Activated CD4-positive, alpha-beta memory T cell treated with anti-CD3 and anti-CD28 coated beads for 36 hours (primary cell): Measurements from ENCODE around the gene TMEM221. TPM values are rescaled to one million over a fixed set of nuclear protein-coding genes. Genes with fewer than 3 reads are reported as not detected.

Experiments
- CTCF ChIA-PET: fragments of 350-600 bp; sonication (Branson Sonifier 250); formaldehyde crosslinking; loops from one replicate; lab custom pipeline; 2021; ENCODE audit warnings: antibody characterized with exemption, inconsistent platforms; lab: Charles Lee
- POLR2A ChIA-PET: fragments of 350-600 bp; sonication (Branson Sonifier 250); formaldehyde crosslinking; loops from one replicate; lab custom pipeline; 2021; ENCODE audit warnings: antibody characterized with exemption; lab: Charles Lee
- DNase-seq: peaks from one replicate; pipeline ENCODE4 v3.0.0-alpha.2; 2020
- H3K27ac Mint-ChIP-seq: one replicate; pipeline ENCODE4 v1.8.0; 2021; ENCODE audit warnings: mixed read lengths
- H3K27me3 Mint-ChIP-seq: one replicate; pipeline ENCODE4 v1.8.0; 2021; ENCODE audit warnings: mixed read lengths
- H3K36me3 Mint-ChIP-seq: one replicate; pipeline ENCODE4 v1.8.0; 2021; ENCODE audit warnings: mixed read lengths
- H3K4me1 Mint-ChIP-seq: one replicate; pipeline ENCODE4 v1.8.0; 2021; ENCODE audit warnings: low read depth, mixed read lengths
- H3K4me3 Mint-ChIP-seq: one replicate; pipeline ENCODE4 v1.8.0; 2021; ENCODE audit warnings: mild to moderate bottlenecking, mixed read lengths
- H3K9me3 Mint-ChIP-seq: one replicate; pipeline ENCODE4 v1.8.0; 2021; ENCODE audit warnings: mixed read lengths
- intact Hi-C: fragments of 100-400 bp; cut with micrococcal nuclease; formaldehyde crosslinking; loops from one replicate; pipeline ENCODE4 v1.15.1; 2023
- total RNA-seq, 2 experiments: library from RNA; stranded (reverse); gene quantifications; one replicate each; pipeline ENCODE4 v1.2.3, GENCODE V29; 2021

The TMEM221 gene
- not detected for total RNA-seq

DNA sequence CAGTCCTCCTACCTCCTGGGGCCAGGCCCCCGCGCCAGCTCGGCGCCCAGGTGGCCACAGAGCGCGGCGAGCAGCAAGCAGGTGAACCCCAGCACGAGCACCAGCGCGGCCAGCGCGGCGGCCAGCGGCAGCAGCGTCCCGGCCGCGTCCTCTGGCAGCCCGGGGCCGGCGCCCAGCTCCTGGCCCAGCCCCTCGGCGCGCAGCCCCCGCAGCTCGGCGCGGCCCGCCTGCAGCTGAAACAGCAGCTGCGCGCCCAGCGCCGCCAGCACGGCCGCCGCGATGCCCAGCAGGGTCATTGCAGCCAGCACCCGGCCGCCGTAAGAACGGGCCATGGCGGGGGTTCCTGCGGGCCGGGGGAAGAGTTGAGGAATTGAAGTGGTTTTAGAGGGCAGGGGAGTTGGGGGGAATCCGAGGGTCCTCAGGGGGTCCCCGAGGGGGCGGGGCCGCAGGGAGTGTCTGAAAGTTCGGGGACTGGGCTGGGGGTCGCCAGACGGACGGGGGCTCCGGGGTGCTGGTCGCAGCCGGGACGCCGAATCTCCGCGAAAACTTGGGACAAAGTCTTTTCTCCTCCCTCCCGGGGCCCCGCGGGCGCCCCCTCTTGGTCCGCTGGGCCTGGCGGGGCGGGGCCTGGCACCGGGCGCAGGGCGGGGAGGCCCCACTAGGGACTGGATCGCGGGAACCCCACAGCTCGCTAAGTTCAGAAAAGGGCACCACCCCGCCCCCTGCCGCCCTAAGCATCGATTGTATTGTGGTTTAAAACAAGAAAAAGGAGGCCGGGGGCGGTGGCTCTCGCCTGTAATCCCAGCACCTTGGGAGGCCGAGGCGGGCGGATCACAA is at the start of gene TMEM221:
Gene TMEM221 (minus strand): TSS at position 538 of the 837 bp plus-strand sequence. CDS start 206 bp downstream, at position 332.
- Mint-ChIP-seq H3K9me3 (no peaks in the 10 kb centered on the region), H3K4me1 (peaks cover 13% of the 10 kb centered on the region), H3K4me3 (no peak within 1 kb of the TSS), H3K36me3 (no peaks in the 10 kb centered on the region), H3K27ac (no peak within 1 kb of the TSS), H3K27me3 (peaks cover 12% of the 10 kb centered on the region)
- intact Hi-C loops = no loop called here
- POLR2A ChIA-PET = interaction anchor here (1.0 kb wide), 1 partner anchor 43 kb away, joined by 3 read pairs; the partner anchor contains the start of gene BST2
- DNase-seq = peak; percentile 76
- CTCF ChIA-PET = interaction anchor here (0.6 to 2.0 kb wide), 9 partner anchors 13 to 131 kb away, joined by 3 to 6 read pairs (median 3); no protein-coding TSS in a partner anchor

DNA sequence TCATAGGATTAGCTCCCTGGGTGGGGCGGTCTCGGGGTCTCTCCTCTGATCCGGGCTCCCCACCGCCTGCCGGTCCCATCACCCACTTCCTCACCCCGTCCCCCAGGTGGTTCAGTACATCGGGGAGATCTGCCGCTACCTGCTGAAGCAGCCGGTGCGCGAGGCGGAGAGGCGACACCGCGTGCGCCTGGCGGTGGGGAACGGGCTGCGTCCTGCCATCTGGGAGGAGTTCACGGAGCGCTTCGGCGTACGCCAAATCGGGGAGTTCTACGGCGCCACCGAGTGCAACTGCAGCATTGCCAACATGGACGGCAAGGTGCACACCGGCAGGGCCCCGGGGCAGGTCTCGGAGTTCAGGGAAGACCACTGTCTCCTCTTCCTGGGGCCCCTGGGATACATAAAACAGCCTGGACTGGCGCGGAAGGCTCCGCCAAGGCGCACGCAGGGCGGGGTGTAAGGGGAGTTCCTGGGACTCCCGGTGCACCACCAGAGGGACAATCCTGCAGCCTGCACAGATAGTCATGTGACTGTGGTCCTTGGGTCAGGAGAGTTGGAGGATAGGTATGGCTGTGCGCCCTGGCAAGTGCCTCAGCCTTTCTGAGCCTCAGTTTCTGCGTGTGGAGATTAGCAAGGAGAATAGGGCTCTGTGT is 48.8 kb upstream of the TMEM221 start:
- Mint-ChIP-seq H3K27me3 (no peaks in the 10 kb centered on the region), H3K9me3 (no peaks in the 10 kb centered on the region), H3K4me1 (peaks cover 15% of the 10 kb centered on the region), H3K27ac (no peak overlapping the region), H3K4me3 (no peak overlapping the region), H3K36me3 (no peaks in the 10 kb centered on the region)
- ChIA-PET CTCF (interaction anchor here (0.9 to 3.5 kb wide), 18 partner anchors 8 to 207 kb away, joined by 3 to 56 read pairs (median 10); partner anchors contain the start of genes MVB12A, PGLS and SLC27A1), POLR2A (interaction anchor here (0.6 kb wide), 1 partner anchor 275 kb away, joined by 3 read pairs; no protein-coding TSS in a partner anchor)
- intact Hi-C loops = loop anchor here (2.0 kb wide), 1 partner anchor 78 kb away; no protein-coding TSS in a partner anchor
- DNase-seq = no peak

DNA sequence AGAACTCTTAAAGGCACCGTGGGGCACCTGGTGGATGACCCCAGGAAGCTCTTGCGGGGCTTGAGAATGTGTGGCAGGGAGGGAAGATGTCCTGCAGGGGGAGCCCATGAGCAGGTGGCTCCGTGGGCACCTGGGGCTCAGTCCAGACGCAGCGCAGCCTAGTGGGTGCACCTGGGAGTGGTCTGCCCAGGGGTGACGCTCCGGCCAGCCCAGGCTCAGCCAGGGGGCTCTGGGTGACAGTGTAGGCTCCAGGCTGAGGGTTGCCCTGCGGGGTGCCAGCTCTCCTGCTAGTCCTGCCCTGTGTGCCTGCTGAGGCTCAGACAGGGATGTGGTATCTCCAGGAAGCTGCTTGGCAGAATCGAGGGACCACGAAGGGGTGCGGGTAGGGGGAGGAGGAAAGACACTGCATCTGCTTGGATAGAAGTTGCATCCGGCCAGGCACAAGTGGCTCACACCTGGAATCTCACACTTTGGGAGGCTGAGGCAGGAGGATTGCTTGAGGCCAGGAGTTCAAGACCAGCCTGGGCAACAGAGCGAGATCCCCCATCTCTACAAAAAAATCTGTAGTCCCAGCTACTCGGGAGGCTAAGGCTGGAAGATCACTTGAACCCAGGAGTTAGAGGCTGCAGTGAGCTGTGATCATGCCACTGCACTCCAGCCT is 48.0 kb upstream of the TMEM221 start:
- intact Hi-C loops = loop anchor here (1.0 to 2.0 kb wide), 3 partner anchors 26 to 359 kb away; partner anchors contain the start of gene SLC27A1
- Mint-ChIP-seq H3K4me3 (no peak overlapping the region), H3K4me1 (peaks cover 15% of the 10 kb centered on the region), H3K27me3 (no peaks in the 10 kb centered on the region), H3K9me3 (no peaks in the 10 kb centered on the region), H3K36me3 (no peaks in the 10 kb centered on the region), H3K27ac (no peak overlapping the region)
- POLR2A ChIA-PET = interaction anchor here (0.6 to 0.7 kb wide), 2 partner anchors 14 to 276 kb away, joined by 3 read pairs; no protein-coding TSS in a partner anchor
- DNase-seq = peak; percentile 89
- CTCF ChIA-PET = interaction anchor here (0.6 to 3.5 kb wide), 63 partner anchors 9 to 1282 kb away, joined by 3 to 56 read pairs (median 4); partner anchors contain the start of genes CCDC194, DDA1, JAK3 and MVB12A

DNA sequence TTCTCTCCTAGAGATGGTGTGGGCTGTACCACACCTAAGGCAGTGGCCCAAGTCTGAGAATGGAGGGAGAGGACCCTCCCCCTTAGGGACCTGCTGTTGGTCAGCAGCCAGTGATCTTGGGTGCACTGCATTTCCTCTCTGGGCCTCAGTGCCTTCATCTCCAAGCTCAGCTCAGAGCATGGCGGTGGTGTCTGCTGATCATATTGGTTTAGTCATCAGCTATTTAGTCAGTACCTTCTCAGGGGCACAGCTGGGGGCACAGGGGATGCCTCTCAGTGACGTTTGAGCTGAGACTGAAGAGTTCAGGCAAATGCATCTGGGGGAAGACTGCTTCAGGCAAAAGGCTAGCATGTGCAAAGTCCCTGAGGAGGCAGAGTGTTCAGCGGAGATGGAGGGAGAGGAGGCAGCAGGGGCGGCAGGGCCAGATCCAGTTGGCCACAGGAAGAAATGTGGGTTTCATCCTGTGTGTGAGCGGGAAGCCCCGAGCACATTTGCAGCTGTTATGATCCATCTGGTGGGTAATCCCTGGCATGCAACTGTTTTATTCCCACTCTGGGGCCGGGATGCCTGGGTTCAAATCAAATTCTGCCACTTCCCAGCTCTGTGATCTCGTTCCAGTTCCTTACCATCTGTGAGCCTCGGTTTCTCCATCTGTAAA is 47.3 kb upstream of the TMEM221 start:
- ChIA-PET CTCF (interaction anchor here (0.6 to 3.5 kb wide), 60 partner anchors 9 to 1281 kb away, joined by 3 to 56 read pairs (median 4); partner anchors contain the start of genes CCDC194, DDA1, JAK3 and MVB12A), POLR2A (interaction anchor here (0.7 kb wide), 1 partner anchor 14 kb away, joined by 3 read pairs; no protein-coding TSS in a partner anchor)
- Mint-ChIP-seq H3K9me3 (no peaks in the 10 kb centered on the region), H3K36me3 (no peaks in the 10 kb centered on the region), H3K4me3 (no peak overlapping the region), H3K4me1 (peaks cover 15% of the 10 kb centered on the region), H3K27me3 (no peaks in the 10 kb centered on the region), H3K27ac (no peak overlapping the region)
- DNase-seq = no peak
- intact Hi-C loops = loop anchor here (1.0 to 2.0 kb wide), 3 partner anchors 25 to 360 kb away; partner anchors contain the start of gene SLC27A1

DNA sequence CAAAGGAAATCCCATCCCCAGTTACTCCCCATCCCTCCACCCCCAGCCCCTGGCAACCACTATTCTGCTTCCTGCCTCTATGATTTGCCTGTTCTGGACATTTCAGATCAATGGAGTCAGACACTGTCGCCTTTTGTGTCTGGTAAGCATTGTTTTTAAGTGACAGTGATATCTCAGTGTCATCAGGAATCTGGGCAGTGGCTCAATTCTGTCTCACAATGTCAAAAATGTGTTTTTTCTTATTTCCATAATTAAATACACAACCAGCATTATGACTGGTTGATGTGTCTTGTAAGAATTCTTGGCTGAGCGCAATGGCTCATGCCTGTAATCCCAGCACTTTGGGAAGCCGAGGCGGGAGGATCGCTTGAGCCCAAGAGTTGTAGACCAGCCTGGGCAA is 42.8 kb upstream of the TMEM221 start:
- POLR2A ChIA-PET = no interaction called here
- DNase-seq = no peak
- intact Hi-C loops = no loop called here
- Mint-ChIP-seq H3K4me3 (no peak overlapping the region), H3K9me3 (no peaks in the 10 kb centered on the region), H3K4me1 (peaks cover 34% of the 10 kb centered on the region), H3K36me3 (no peaks in the 10 kb centered on the region), H3K27me3 (no peaks in the 10 kb centered on the region), H3K27ac (no peak overlapping the region)
- CTCF ChIA-PET = no interaction called here

DNA sequence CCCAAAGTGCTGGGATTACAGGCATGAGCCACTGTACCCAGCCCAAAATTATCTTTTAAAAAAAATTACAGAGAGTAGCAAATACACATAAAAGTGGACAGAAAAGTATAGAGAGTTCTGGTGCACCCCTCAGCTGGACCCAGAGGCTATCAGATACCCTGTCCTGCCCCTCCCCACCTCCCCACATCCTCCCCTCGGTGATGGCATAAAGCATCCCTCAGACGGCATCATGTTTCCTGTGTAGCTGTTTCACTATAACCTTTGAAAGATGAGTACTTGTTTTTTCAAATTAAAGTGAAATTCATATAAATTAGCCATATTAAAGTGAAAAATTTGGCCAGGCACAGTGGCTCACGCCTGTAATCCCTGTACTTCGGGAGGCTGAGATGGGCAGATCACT is 41.9 kb upstream of the TMEM221 start:
- peak; percentile 47 for DNase-seq
- POLR2A ChIA-PET = interaction anchor here (0.7 kb wide), 1 partner anchor 36 kb away, joined by 3 read pairs; no protein-coding TSS in a partner anchor
- intact Hi-C loops = no loop called here
- Mint-ChIP-seq H3K9me3 (no peaks in the 10 kb centered on the region), H3K4me3 (no peak overlapping the region), H3K27me3 (no peaks in the 10 kb centered on the region), H3K4me1 (peaks cover 28% of the 10 kb centered on the region), H3K27ac (no peak overlapping the region), H3K36me3 (no peaks in the 10 kb centered on the region)
- CTCF ChIA-PET = interaction anchor here (0.7 kb wide), 1 partner anchor 24 kb away, joined by 3 read pairs; no protein-coding TSS in a partner anchor

DNA sequence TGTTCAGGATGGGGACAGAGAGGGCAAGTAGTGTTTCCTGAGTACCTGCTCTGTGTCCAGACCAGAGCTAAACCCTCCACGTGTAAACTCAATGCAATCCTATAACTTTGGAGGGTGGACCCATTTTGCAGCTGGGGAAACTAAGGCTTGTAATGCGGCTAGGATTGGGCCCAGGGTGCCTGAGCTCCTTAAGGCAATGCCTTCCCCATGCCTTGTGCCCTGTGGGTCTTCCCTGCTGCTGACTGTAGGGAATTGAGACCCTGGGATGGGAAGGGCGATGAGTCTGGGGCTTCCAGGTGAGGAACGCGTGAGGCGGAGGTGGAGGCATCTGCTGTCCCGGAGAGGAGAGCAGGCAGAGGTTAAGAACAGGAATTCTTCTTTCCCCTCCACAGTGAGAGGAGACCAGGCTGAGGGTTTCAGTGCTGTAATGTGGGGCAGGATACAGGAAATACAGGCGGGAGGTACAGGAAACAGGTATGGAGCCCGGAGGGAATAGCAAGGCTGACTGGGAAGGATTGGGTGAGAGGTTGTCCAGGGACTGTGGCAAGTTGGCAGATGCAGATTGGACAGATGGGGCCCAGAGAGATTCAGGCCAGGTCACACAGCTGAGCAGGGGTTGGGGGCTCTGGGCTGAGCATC is 41.0 kb upstream of the TMEM221 start:
- Mint-ChIP-seq H3K4me3 (no peak overlapping the region), H3K4me1 (peaks cover 28% of the 10 kb centered on the region), H3K9me3 (no peaks in the 10 kb centered on the region), H3K36me3 (no peaks in the 10 kb centered on the region), H3K27ac (no peak overlapping the region), H3K27me3 (no peaks in the 10 kb centered on the region)
- CTCF ChIA-PET = interaction anchor here (0.6 to 0.7 kb wide), 2 partner anchors 22 to 25 kb away, joined by 3 read pairs; partner anchors contain the start of gene PGLS
- intact Hi-C loops = no loop called here
- no peak for DNase-seq
- POLR2A ChIA-PET = no interaction called here

DNA sequence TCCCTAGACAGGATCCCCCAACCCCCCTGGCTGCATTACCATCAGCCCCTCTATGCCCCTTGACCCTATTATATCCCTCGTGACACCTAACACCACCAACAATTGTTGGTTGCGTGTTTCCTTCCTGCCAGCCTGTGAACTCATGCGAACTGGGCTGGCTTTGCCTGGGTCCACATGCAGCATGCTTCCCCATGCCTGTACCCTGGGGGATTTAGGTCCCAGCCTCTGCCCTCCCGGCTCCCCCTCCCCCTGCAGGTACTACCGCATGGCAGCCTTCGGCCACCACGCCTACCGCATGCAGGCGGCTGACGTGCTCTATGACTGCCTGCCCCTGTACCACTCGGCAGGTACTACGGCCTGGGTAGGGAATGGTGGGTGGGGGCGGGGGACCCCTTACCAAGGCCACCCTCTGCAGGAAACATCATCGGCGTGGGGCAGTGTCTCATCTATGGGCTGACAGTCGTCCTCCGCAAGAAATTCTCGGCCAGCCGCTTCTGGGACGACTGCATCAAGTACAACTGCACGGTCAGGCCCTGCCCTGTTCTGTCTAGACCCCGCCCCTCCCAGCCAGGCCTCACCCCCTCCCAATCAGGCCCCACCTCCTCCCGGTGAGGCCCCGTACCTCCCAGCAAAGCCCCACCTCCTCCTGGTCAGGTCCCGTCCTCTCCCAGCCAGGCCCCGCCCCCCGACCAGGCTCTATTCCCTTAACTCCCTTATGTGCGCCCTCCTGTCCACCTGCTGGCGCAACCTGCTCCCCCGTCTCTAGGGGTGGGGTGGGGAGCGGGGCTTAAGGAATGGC is 40.3 kb upstream of the TMEM221 start:
- intact Hi-C loops = no loop called here
- no peaks in the 10 kb centered on the region for H3K27me3 Mint-ChIP-seq
- no peaks in the 10 kb centered on the region for H3K9me3 Mint-ChIP-seq
- no peaks in the 10 kb centered on the region for H3K36me3 Mint-ChIP-seq
- peak; percentile 90 for DNase-seq
- CTCF ChIA-PET = no interaction called here
- POLR2A ChIA-PET = no interaction called here
- peaks cover 28% of the 10 kb centered on the region for H3K4me1 Mint-ChIP-seq
- H3K27ac Mint-ChIP-seq = peak overlapping the region; percentile 28
- peak overlapping the region; percentile 64 for H3K4me3 Mint-ChIP-seq

DNA sequence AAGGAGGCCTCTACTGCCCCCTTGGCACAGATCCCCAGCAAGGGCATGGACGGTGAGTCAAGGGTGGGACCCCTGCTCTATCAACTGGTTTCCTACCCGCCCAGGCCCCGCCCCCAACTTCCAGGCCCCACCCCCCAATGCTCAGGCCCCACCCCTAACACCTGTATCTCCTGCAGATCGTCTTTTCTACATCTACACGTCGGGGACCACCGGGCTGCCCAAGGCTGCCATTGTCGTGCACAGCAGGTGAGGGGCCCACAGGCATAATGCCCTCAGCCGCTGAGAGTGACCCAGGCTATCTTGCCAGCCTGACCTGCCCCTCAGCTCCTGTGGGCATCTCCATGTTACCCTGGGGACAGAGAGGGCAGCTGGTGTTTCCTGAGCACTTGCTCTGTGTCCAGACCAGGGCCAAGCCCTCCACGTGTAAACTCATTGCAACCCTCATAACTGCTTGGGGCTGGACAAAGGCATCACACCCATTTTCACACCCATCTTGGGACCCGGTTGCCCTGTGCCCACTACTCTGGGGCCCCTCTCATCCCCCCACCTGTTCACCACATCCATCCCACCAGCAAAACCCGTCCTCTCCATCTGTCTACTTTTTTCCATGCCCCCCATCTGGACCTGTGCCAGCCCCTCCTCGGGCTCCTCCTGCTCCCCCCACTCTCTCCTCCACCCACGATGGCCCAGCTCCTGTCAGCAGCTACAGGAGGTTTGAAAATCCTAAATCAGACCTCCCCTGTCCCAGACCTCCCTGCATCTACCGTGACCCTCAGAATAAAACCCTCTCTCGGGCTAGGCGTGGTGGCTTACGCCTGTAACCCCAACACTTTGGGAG is 39.0 kb upstream of the TMEM221 start:
- H3K4me1 Mint-ChIP-seq = peaks cover 28% of the 10 kb centered on the region
- no peak overlapping the region for H3K27ac Mint-ChIP-seq
- ChIA-PET CTCF (interaction anchor here (0.6 to 4.1 kb wide), 2 partner anchors 9 to 94 kb away, joined by 3 to 10 read pairs; no protein-coding TSS in a partner anchor), POLR2A (no interaction called here)
- no peaks in the 10 kb centered on the region for H3K9me3 Mint-ChIP-seq
- intact Hi-C loops = no loop called here
- no peak for DNase-seq
- H3K36me3 Mint-ChIP-seq = no peaks in the 10 kb centered on the region
- no peak overlapping the region for H3K4me3 Mint-ChIP-seq
- H3K27me3 Mint-ChIP-seq = no peaks in the 10 kb centered on the region
